ENCODE data around the gene TAF7L. TPM values are rescaled to one million over a fixed set of nuclear protein-coding genes. Genes with fewer than 3 reads are reported as not detected.

TAF7L gene
- total and polyA plus RNA-seq, 12 donors: 0.01 to 0.15 TPM; not detected in 10

GRCh38 chrX:101232316-101232715 lies 58.8 kb downstream of the TAF7L start:
- Histone ChIP-seq H3K27me3 (peaks cover 0 to 27% (median 0%) of the 10 kb centered on the region in 7 donors), H3K36me3 (no peaks in the 10 kb centered on the region), H3K4me1 (no peaks in the 10 kb centered on the region), H3K4me3 (no peak overlapping the region), H3K27ac (no peak overlapping the region), H3K9me3 (no peaks in the 10 kb centered on the region)
- WGBS, 2 donors: 80 to 81% methylated on average over 5 of the region's 5 CpGs
- DNase-seq (no peak), ATAC-seq (no peak)
- intact Hi-C loops (cut with DNase I): no loop called here
- TF ChIP-seq, protein P1, sequence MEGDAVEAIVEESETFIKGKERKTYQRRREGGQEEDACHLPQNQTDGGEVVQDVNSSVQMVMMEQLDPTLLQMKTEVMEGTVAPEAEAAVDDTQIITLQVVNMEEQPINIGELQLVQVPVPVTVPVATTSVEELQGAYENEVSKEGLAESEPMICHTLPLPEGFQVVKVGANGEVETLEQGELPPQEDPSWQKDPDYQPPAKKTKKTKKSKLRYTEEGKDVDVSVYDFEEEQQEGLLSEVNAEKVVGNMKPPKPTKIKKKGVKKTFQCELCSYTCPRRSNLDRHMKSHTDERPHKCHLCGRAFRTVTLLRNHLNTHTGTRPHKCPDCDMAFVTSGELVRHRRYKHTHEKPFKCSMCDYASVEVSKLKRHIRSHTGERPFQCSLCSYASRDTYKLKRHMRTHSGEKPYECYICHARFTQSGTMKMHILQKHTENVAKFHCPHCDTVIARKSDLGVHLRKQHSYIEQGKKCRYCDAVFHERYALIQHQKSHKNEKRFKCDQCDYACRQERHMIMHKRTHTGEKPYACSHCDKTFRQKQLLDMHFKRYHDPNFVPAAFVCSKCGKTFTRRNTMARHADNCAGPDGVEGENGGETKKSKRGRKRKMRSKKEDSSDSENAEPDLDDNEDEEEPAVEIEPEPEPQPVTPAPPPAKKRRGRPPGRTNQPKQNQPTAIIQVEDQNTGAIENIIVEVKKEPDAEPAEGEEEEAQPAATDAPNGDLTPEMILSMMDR (IDR thresholded peaks at IDR 0.05): no peak

DNA sequence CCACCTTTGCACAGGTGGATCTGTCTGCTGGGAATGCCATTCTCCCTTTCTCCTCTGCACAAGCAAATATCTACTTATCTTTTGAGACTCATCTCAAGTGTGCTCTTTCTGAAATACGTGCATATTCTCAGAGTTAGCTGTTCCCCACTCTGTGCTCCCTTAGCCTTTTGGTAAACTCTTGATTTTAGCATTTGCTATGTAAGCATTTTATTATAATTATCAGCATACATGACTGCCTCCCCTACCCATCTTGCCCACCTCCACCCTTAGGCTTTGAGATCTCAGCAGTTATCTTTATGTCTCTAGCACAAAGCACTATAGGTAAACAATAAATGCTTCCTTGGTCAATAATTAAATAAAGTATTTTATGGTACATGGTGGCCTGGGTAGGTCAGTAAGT lies 60.1 kb downstream of the TAF7L start:
- ATAC-seq (no peak), DNase-seq (no peak)
- Histone ChIP-seq H3K36me3 (no peaks in the 10 kb centered on the region), H3K27me3 (peaks cover 0 to 35% (median 0%) of the 10 kb centered on the region in 7 donors), H3K4me3 (no peak overlapping the region), H3K4me1 (no peaks in the 10 kb centered on the region), H3K9me3 (no peaks in the 10 kb centered on the region), H3K27ac (no peak overlapping the region)
- TF ChIP-seq, protein P1 (IDR thresholded peaks at IDR 0.05): no peak
- intact Hi-C loops (cut with DNase I): no loop called here
- WGBS, 2 donors: 88 to 95% methylated on average over 1 of the region's 1 CpG

GRCh38 chrX:101230636-101231035 lies 60.5 kb downstream of the TAF7L start:
- DNase-seq: no peak
- H3K4me1 ChIP-seq: no peaks in the 10 kb centered on the region
- peaks cover 0 to 38% (median 0%) of the 10 kb centered on the region in 7 donors for H3K27me3 ChIP-seq
- H3K4me3 ChIP-seq: no peak overlapping the region
- TF ChIP-seq, protein P1 (IDR thresholded peaks at IDR 0.05): no peak
- H3K36me3 ChIP-seq: no peaks in the 10 kb centered on the region
- intact Hi-C loops (cut with DNase I): no loop called here
- no peak overlapping the region for H3K27ac ChIP-seq
- no peaks in the 10 kb centered on the region for H3K9me3 ChIP-seq
- 91% methylated on average over 2 of the region's 2 CpGs for WGBS, 2 donors
- ATAC-seq: no peak

DNA sequence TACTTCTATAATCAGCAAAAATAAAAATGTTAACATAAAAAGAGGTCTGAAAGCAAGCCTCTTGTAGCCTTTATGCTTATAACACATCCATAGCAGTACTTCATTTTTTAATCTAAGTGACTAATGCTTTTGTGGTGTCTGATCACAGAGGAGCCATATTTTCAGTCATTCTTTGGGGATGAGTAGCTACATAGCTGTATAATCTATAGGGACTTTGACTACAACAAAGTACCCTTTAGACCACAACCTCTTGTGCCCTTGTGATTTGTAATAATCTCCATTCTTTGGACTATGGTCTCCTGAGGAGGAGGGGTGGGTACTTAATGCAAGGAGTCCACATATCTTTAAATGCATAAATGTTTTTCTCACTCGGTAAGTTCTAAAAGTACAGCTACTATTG lies 62.0 kb downstream of the TAF7L start:
- Histone ChIP-seq H3K36me3 (no peaks in the 10 kb centered on the region), H3K9me3 (no peaks in the 10 kb centered on the region), H3K4me3 (no peak overlapping the region), H3K27ac (no peak overlapping the region), H3K27me3 (peaks cover 0 to 52% (median 0%) of the 10 kb centered on the region in 7 donors), H3K4me1 (no peaks in the 10 kb centered on the region)
- intact Hi-C loops (cut with DNase I): no loop called here
- TF ChIP-seq, protein P1 (IDR thresholded peaks at IDR 0.05): no peak
- WGBS, 2 donors: 88 to 91% methylated on average over 1 of the region's 1 CpG
- DNase-seq (no peak), ATAC-seq (no peak)
